ENCODE data around the gene SLC7A9.
"Not testable (repeated sequence)": the region's sequence is repeated elsewhere in the genome, so short reads cannot be mapped to it uniquely, and the experiment has no call there.

SLC7A9 gene

DNA sequence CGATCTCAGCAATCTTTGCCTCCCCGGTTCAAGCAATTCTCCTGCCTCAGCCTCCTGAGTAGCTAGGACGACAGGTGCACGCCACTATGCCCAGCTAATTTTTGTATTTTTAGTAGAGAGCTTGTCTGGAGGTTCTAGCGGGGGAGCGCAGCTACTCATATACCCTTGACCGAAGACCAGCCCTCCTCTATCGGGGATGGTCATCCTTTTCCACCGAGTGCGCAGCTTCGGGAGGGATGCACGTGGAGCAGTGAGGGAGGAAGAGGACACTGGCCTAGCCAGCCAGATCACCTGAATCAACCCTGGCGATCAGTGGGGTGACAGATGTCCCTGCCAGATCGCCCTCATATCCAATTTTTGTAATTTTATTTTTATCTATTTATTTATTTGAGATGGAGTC, 6.8 kb downstream of the SLC7A9 start:
- no peak for DNase-seq

GRCh38 chr19:32862173-32862572, 7.4 kb downstream of the SLC7A9 start:
- DNase-seq: no peak

DNA sequence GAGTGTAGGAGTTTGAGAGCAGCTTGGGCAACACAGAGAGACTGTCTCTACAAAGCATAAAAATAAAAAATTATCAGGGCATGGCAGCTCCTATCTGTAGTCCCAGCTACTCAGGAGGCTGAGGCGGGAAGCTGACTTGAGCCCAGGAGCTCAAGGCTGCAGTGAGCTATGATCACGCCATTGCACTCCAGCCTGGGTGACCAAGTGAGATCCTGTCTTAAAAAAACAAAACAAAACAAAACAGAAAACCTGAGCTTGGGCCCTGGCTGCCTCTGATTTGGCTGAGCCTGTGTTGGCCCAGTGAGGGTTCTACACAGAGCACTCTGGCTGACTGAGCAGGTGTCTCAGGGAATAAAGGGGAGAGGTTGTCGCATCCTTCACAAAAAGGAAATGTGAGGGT, 8.0 kb downstream of the SLC7A9 start:
- DNase-seq: no peak

DNA sequence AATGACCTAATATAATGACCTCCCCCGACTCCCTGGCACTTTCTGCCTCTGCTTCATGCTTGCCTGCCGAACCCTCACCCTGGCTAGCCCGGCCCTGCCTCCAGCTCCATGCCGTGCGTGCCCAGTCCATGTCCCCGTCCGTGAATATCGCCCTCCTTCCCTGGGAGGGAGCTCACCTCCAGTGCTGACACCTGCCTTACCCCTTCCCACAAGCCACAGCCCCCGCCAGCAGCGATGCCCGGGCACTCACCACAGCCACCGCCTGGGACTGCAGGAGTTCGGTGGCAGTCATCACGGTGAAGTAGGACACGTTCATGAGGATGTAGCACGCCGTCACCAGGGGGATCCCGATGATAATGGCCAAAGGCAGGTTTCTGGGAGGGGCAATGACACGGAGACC, 10.0 kb downstream of the SLC7A9 start:
- no peak for DNase-seq

- no peak for DNase-seq
These were observed 11.0 kb downstream of the SLC7A9 start for GRCh38 chr19:32858559-32858958.

GRCh38 chr19:32858155-32858554, 11.4 kb downstream of the SLC7A9 start:
- no peak for DNase-seq

GRCh38 chr19:32857584-32857983, 12.0 kb downstream of the SLC7A9 start:
- DNase-seq: no peak

GRCh38 chr19:32856818-32857217, 12.7 kb downstream of the SLC7A9 start:
- not testable (repeated sequence) for DNase-seq

DNA sequence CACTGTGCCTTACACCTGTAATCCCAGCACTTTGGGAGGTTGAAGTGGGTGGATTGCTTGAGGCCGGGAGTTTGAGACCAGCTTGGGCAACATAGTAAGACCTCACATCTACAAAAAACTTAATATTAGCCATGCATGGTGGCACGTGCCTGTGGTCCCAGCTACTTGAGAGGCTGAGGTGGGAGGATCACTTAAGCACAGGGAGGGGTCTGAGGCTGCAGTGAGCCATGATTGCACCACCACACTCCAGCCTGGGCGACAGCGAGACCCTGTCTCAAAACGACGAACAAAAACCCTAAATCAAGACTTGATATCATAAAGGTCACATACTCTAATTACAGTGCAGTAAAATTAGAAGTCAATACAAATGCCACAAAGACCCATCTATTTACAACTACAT, 17.4 kb downstream of the SLC7A9 start:
- no peak for DNase-seq

DNA sequence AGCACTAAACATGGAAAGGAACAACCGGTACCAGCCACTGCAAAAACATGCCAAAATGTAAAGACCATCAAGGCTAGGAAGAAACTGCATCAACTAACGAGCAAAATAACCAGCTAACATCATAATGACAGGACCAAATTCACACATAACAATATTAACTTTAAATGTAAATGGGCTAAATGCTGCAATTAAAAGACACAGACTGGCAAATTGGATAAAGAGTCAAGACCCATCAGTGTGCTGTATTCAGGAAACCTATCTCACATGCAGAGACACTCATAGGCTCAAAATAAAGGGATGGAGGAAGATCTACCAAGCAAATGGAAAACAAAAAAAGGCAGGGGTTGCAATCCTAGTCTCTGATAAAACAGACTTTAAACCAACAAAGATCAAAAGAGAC, 21.5 kb downstream of the SLC7A9 start:
- not testable (repeated sequence) for DNase-seq

- DNase-seq: no peak
These were observed 25.8 kb downstream of the SLC7A9 start for GRCh38 chr19:32843716-32844245.

DNA sequence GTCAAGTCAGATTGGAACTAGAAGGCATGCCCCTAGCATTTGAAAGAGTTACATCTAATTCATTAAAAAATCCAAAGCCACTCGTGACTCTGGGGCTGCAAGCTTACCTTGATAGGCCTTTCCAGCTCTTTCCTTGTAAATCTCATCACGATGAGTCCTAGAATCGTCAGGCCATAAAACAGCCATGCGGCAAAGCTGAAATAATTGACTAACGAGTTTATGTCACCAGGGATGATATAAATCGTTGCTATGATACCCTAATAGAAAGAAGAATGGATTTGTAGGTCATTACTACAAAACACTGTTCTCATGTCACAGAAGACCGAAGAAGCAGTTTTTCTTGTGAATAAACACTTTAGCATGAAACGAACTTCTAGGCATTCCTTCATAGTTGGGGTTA, 27.5 kb downstream of the SLC7A9 start:
- DNase-seq: no peak

DNA sequence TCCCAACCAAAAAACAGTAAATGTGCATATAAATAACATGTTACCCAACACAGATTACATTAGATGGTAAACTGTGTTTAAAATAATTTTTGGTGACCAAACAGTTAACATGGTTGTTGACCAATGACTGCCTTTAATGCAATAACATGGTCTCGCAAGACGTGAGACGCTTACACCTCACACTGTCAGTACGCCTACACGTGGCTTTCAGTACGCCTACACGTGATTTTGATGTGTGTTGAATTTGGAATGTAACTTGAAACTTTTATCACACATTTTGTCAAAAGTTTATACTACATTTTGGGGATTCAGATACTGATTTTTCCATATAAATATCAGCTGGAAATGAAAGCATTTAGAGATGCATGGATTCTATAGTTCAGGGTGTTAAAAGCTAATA, 32.0 kb downstream of the SLC7A9 start:
- DNase-seq: no peak

- DNase-seq: not testable (repeated sequence)
These were observed 36.2 kb downstream of the SLC7A9 start for GRCh38 chr19:32833388-32833787.

DNA sequence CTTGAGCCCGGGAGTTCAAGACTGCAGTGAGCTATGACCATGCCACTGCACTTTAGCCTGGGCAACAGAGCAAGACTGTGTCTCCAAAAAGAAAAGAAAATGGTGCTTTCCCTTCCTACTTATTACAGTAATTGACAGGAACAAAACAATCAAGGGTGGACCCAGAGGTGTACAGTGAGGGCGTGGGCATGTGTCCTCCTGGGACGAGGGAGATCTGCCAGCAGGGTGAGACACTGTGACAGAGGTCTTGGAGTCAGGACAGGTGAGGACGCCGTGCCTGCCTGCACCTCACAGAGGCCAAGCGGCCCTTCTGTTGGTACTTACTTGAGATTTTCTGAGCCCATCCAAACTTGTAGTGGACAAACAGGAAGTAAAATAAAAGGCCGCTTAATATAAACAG, 36.7 kb downstream of the SLC7A9 start:
- DNase-seq: not testable (repeated sequence)

DNA sequence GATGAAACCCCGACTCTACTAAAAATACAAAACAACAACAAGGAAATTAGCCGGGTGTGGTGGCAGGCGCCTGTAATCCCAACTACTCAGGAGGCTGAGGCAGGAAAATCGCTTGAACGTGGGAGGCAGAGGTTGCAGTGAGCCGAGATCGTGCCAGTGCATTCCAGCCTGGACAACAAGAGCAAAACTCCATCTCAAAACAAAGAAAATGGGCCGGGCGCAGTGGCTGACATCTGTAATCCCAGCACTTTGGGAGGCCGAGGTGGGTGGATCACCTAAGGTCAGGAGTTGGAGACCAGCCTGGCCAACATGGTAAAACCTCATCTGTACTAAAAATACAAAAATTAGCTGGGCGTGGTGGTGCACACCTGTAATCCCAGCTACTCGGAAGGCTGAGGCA, 37.5 kb downstream of the SLC7A9 start:
- not testable (repeated sequence) for DNase-seq

DNA sequence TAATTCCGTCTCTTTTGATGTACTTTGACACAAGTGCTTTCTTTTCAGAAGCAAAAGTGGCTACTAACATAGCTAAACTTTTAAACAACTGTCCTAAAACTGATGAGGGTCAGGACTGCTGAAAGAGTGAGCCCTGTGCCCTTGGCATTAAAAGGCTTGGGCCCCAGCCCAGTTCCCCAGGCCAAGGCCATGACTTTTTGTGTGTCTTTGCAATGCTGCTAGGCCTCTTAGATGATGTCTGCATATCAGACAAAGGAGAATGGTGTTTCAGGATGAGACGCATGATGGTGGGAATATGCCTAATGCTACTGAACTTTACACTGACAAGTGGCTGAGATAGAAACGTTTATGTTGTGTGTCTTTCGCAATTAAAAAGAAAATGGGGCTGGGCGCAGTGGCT, 38.0 kb downstream of the SLC7A9 start:
- DNase-seq: no peak

DNA sequence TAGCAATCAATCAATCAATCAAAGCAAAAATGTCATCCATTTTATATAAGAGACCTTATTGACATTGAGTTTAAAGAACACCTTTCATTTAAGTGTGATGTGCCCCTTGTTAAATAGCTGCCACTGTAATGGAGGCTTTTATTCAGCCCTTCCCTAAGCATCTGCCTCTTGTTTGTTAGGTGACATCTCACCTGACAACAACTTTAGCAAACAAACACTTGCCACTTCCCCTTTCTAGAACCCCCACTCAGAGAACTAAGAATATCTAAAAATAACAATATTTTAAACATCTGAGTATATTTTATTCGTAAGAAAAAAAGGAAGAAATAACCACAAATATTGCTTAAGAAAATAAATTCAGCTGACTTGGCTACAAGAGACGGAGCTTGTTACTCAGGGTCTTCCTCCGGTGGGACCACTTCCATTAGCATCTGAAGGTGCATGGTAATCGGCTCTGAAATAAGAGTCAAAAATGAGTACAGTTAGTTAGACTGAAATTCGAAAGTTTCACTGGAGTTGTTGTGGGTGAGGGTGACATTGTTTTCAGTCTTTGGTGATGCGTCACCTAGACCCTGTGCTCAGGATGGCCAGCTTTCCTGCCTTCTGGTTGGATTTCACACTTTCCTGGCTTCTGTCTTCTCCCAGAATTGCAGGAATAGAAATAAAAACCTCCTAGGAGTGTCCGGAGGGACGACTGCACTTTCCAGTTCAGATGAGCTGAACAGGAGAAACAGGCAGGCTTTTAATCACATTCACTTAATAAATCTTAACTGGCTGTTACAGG, 39.1 kb downstream of the SLC7A9 start:
- no peak for DNase-seq

GRCh38 chr19:32829345-32829896, 40.1 kb downstream of the SLC7A9 start:
- DNase-seq: no peak

DNA sequence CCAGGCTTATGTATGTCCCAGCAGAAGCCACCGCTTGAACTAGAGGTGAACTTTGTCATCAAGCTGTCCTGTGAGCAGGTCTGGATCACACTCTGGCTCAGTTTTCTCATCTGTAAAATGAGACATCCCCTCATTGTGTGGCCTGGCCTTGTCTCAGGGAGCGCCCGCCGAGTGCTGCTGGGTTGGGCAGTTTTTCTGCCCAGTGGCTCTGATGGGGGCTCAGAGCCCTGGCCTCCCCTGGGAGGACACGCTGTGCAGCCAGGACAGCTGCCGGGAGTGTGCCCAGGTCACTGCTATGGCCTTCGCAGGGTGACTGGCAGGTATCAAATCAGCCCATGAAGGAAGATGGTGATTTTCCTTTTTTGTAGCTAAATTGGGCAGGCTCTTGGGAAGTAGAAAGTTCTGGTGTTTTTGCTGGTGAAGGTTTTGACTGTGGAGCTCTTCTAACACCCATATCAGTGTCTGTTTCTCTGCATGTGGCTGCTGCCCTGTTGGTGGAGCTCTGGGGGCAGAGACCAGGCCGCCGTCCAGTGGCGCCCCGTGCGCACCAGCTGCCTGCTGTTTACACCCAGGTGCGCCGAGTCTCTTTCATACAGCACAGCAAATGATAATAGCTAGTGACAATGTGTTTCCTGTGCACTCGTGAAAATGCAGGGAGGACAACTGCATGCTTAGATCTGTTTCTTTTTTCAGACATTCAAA, 40.8 kb downstream of the SLC7A9 start:
- DNase-seq: no peak

GRCh38 chr19:32828139-32828538, 41.4 kb downstream of the SLC7A9 start:
- DNase-seq: no peak

DNA sequence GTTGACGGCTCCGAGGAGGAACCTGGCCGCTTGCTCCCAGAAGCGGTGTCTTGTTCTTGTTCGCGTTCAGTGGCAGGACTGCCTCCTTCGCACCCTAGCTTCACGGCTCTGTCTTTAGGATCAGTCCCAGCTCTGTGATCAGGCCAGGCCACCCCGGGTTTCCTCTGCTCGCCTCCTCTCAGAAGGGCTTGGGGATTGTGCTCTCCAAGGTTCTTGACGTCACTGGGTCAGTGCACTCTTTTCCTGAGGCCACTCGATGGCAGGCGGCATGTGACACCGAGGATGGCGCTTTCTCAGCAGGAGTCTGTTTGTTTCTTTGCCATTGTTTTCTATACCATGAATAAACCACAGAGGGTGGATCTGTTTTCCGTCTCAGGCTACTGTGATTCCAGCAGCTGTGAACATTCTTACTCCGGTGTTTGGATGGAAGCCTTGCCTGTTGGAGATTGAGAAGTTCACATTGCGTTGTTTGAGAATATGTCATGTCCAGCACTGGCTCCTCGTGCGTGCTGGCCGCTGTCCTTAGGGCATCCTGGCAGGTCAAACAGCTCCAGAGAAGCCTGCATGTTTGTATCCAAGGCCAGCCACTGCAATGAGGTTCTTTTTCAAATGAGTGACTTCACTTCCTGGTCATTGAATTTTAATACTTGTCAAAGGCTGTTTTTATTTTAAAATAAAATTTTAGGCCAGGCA, 44.5 kb downstream of the SLC7A9 start:
- no peak for DNase-seq

DNA sequence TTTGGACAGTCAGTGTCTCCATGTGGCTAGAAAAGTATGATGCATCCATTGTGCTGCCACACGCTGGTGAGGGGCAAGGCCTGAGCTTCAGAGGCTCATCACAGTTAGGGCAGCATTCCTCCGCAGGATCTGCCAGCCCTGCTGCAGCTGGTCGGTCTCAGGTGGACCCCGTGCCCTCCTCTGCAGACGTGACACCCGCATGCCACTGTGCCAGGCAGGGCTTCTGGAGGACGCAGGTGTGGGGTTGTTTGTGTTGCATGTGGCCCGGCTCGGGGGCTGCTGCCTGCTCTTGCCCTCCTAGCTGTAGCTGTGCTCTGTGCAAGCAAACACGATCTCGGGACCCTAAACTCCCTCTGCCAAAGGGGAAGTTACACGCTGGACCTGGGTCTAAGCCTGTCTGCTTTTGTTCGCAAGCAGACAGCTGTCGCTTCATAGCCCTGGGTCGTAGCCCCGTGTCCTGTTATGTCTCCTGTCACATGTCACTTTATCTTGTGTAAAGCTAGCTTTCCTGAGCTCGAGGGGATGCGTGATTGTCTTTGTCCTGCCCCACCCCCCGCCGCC, 45.3 kb downstream of the SLC7A9 start:
- DNase-seq: no peak

Data from activated T-cell treated with anti-CD3 and anti-CD28 coated beads for 4 hours (primary cell).